K562 (cell line): ENCODE measurements around the gene HOXB8. TPM values are rescaled to one million over a fixed set of nuclear protein-coding genes. Genes with fewer than 3 reads are reported as not detected.

Experiments used
- CBX8 ChIP-seq: fragments of 200-600 bp; sonication (generic); IDR thresholded peaks from 2 replicates; pipeline ENCODE4 v1.6.1; 2012; ENCODE audit warnings: borderline replicate concordance, mixed run types, low read depth, mild to moderate bottlenecking, moderate library complexity, mixed read lengths, low read length, control low read depth, inconsistent platforms; ENCODE audit not compliant: poor library complexity, severe bottlenecking; ENCODE audit errors: extremely low read depth
- E2F6 ChIP-seq, 2 experiments: IDR thresholded peaks; 2 replicates each; pipeline ENCODE4 v1.6.1; 2011; ENCODE audit warnings: borderline replicate concordance in 1 of 2, control low read depth in 1 of 2, low read depth in 1 of 2, low read length in 1 of 2, mild to moderate bottlenecking in 1 of 2, mixed read lengths in 1 of 2, moderate library complexity in 1 of 2; ENCODE audit not compliant: insufficient read depth in 1 of 2, insufficient read length in 1 of 2, poor library complexity in 1 of 2, severe bottlenecking in 1 of 2; ENCODE audit errors: extremely low read depth in 1 of 2
- FIP1L1 ChIP-seq: fragments of 200-400 bp; formaldehyde crosslinking; IDR thresholded peaks from 2 replicates; pipeline ENCODE4 v1.6.1; 2018; ENCODE audit warnings: mild to moderate bottlenecking, low read depth, low read length; ENCODE audit not compliant: poor library complexity, severe bottlenecking
- HNRNPLL ChIP-seq: fragments of 200-400 bp; formaldehyde crosslinking; IDR thresholded peaks from 2 replicates; pipeline ENCODE4 v1.6.1; 2017; ENCODE audit warnings: low read length, low read depth, mild to moderate bottlenecking; ENCODE audit not compliant: poor library complexity, severe bottlenecking
- KDM1A ChIP-seq, 2 experiments: fragments of 450-650 bp; IDR thresholded peaks; 2 replicates each; pipeline ENCODE4 v1.6.1; 2016; ENCODE audit warnings: mild to moderate bottlenecking in 2 of 2
- LCOR ChIP-seq: sonication (generic); formaldehyde crosslinking; IDR thresholded peaks from 2 replicates; pipeline ENCODE4 v1.8.0; 2022; ENCODE audit warnings: mild to moderate bottlenecking, missing genetic modification reagents
- MITF ChIP-seq: IDR thresholded peaks from 2 replicates; pipeline ENCODE4 v1.6.1; 2014; ENCODE audit warnings: antibody characterized with exemption
- PRMT5 ChIP-seq: sonication (generic); formaldehyde crosslinking; IDR thresholded peaks from 2 replicates; pipeline ENCODE4 v1.5.0; 2020; ENCODE audit warnings: missing genetic modification reagents
- SP2 ChIP-seq: IDR thresholded peaks from 2 replicates; pipeline ENCODE4 v1.6.1; 2011; ENCODE audit warnings: mild to moderate bottlenecking, low read depth, low read length, moderate library complexity; ENCODE audit not compliant: poor library complexity, severe bottlenecking; ENCODE audit errors: extremely low read depth
- TBL1XR1 ChIP-seq, 2 experiments: IDR thresholded peaks; 2 replicates each; pipeline ENCODE4 v1.6.1; 2012; ENCODE audit warnings: improper control_type of control experiment in 2 of 2, low read length in 2 of 2, mild to moderate bottlenecking in 1 of 2
- YY1 ChIP-seq, 3 experiments: IDR thresholded peaks; 2 replicates each; pipeline ENCODE4 v1.6.1; 2011; ENCODE audit warnings: low read length in 2 of 3, mild to moderate bottlenecking in 2 of 3, moderate library complexity in 2 of 3, borderline replicate concordance in 1 of 3, control low read depth in 1 of 3, low read depth in 1 of 3; ENCODE audit not compliant: insufficient read depth in 3 of 3, insufficient replicate concordance in 2 of 3, control insufficient read depth in 1 of 3, insufficient read length in 1 of 3; ENCODE audit errors: extremely low read depth in 1 of 3
- ZBTB33 ChIP-seq: sonication (generic); formaldehyde crosslinking; IDR thresholded peaks from 2 replicates; pipeline ENCODE4 v1.8.1; 2023; ENCODE audit warnings: mild to moderate bottlenecking, missing genetic modification reagents
- ZBTB7A ChIP-seq: IDR thresholded peaks from 2 replicates; pipeline ENCODE4 v1.6.1; 2011; ENCODE audit warnings: low read depth, mild to moderate bottlenecking, low read length, moderate library complexity, borderline replicate concordance; ENCODE audit not compliant: control insufficient read depth
- ZC3H8 ChIP-seq: fragments of 450-650 bp; IDR thresholded peaks from 2 replicates; pipeline ENCODE4 v1.6.1; 2017
- polyA plus RNA-seq, 8 experiments: library from polyadenylated mRNA; depleted of rRNA in 4 of 8; stranded (reverse) in 5 of 8; unstranded in 3 of 8; fragments of >200 nt; fragmentation: Nextera tagmentation in 2 of 8; fragmentation: Illumina TruSeq in 1 of 8; extraction: Ambion mirVana in 2 of 8; extraction: Trizol in 1 of 8; gene quantifications; 2 replicates each; pipeline versions ENCODE4 v1.2.1 to v1.2.3, GENCODE V29; 2011 to 2014; ENCODE audit warnings: inconsistent platforms in 1 of 8, missing spikeins in 1 of 8
- total RNA-seq, 7 experiments: library from RNA; depleted of rRNA in 6 of 7; stranded (reverse); fragments of >200 nt in 6 of 7; fragmentation: Illumina TruSeq in 2 of 7; extraction: Trizol in 2 of 7; gene quantifications; 2 replicates each; pipeline versions ENCODE4 v1.2.1 to v1.2.3, GENCODE V29; 2011 to 2021; ENCODE audit warnings: low replicate concordance in 1 of 7
- TF ChIP-seq, protein P1 (sequence below): fragments of 450-650 bp; IDR thresholded peaks from 2 replicates; pipeline ENCODE4 v1.6.1; 2016
- TF ChIP-seq, protein P2 (sequence below): IDR thresholded peaks from 2 replicates; pipeline ENCODE4 v1.6.1; 2016; ENCODE audit warnings: missing genetic modification characterization, missing compliant biosample characterization

Gene HOXB8
- total and polyA plus RNA-seq, 9 of the 15 experiments (the other 6 are each of a cell fraction or from before 2014, with no cell fraction given): 0.52 to 23.8 (median 3.6) TPM

DNA sequence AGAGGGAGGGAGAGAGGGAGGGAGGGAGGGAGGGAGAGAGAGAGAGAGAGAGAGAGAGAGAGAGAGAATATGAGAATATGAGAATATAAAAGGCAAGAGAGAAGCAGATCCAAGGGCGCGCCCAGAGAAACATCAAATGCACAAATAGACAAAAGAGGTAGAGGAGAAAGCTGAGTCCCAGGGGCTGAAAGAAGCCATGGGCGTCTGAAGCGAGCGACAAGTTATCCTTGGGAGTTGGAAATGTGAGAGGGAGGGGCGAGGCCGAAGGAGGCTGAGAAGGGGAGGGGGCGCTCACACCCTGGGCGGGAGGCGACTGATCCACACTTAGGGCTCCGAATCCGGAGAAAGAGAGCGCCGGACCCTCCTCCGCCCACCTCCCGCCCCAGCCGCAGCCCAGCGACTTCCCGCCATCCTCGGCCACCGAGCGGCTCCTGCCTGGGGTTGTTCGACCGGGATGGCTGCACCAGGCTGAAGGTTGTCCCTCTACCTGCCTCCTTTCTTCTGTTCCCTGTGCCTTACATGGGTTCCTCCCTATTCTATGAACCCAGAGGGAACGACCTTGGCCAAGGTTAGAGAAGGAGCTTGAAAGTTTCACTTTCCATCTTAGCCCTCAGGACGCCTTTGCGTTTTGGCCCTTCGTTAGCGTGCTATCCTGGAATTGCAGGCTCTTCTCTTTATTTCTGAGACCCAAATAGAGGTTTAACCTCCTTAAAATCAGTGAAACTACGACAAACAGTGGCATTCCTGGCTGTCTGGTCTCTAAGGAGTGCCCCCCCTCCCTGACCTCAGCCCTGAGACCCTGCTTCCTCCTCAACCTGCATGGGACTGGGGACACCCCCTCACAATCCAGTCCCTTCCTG lies 32.2 kb upstream of the HOXB8 start (continued):
- TF ChIP-seq FIP1L1 (no peak), CBX8 (no peak), ZC3H8 (no peak), MITF (no peak), ZBTB7A (peak; percentile 32; the same call in 1 of the 2 replicates), PRMT5 (CRISPR knock-in tag) (no peak), KDM1A (IDR thresholded peaks at IDR 0.05) (peak in 1 of 2 experiments; percentile 63; a peak in 2 of 4 replicates), ZBTB33 (CRISPR knock-in tag) (peak; percentile 52), TBL1XR1 (IDR thresholded peaks at IDR 0.05; ENCODE audit: low read length in 2 of 2) (no peak), E2F6 (IDR thresholded peaks at IDR 0.05; ENCODE audit: borderline replicate concordance in 1 of 2, extremely low read depth in 1 of 2, insufficient read depth in 1 of 2, insufficient read length in 1 of 2, low read depth in 1 of 2, low read length in 1 of 2, poor library complexity in 1 of 2, severe bottlenecking in 1 of 2) (peak in 1 of 2 experiments; percentile 66), YY1 (IDR thresholded peaks at IDR 0.05; ENCODE audit: borderline replicate concordance in 1 of 3, control insufficient read depth in 1 of 3, extremely low read depth in 1 of 3, insufficient read depth in 3 of 3, insufficient read length in 1 of 3, insufficient replicate concordance in 2 of 3, low read depth in 1 of 3, low read length in 2 of 3) (peak in 1 of 3 experiments; percentile 13), SP2 (no peak), LCOR (CRISPR knock-in tag) (0 out of 2 replicates have a peak, but pooled peaks have one; percentile 27), HNRNPLL (peak; percentile 13)
- TF ChIP-seq, protein P1, sequence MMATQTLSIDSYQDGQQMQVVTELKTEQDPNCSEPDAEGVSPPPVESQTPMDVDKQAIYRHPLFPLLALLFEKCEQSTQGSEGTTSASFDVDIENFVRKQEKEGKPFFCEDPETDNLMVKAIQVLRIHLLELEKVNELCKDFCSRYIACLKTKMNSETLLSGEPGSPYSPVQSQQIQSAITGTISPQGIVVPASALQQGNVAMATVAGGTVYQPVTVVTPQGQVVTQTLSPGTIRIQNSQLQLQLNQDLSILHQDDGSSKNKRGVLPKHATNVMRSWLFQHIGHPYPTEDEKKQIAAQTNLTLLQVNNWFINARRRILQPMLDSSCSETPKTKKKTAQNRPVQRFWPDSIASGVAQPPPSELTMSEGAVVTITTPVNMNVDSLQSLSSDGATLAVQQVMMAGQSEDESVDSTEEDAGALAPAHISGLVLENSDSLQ: no peak
- TF ChIP-seq, protein P2, sequence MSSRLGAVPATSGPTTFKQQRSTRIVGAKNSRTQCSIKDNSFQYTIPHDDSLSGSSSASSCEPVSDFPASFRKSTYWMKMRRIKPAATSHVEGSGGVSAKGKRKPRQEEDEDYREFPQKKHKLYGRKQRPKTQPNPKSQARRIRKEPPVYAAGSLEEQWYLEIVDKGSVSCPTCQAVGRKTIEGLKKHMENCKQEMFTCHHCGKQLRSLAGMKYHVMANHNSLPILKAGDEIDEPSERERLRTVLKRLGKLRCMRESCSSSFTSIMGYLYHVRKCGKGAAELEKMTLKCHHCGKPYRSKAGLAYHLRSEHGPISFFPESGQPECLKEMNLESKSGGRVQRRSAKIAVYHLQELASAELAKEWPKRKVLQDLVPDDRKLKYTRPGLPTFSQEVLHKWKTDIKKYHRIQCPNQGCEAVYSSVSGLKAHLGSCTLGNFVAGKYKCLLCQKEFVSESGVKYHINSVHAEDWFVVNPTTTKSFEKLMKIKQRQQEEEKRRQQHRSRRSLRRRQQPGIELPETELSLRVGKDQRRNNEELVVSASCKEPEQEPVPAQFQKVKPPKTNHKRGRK (tag): peak; percentile 82
